Measurements from ENCODE around the gene SNED1. TPM values are rescaled to one million over a fixed set of nuclear protein-coding genes. Genes with fewer than 3 reads are reported as not detected.

SNED1 gene
- total RNA-seq, 1 donor from 2014 or later = 0.11 TPM

- Mint-ChIP-seq H3K4me1 (no peaks in the 10 kb centered on the region), H3K36me3 (peaks cover 10% of the 10 kb centered on the region), H3K9me3 (no peaks in the 10 kb centered on the region), H3K4me3 (no peak overlapping the region), H3K27me3 (ENCODE audit: insufficient read depth, low read depth) (no peaks in the 10 kb centered on the region), H3K27ac (no peak overlapping the region)
- TF ChIP-seq CTCF (IDR thresholded peaks at IDR 0.05) = no peak
- TF ChIP-seq EZH2 (IDR thresholded peaks at IDR 0.05) = no peak
- no peak for TF ChIP-seq EZH2phosphoT487 (IDR thresholded peaks at IDR 0.05)
- Histone ChIP-seq H3K4me2 (no peak overlapping the region), H3F3A (ENCODE audit: low read depth) (peaks cover 4% of the 10 kb centered on the region), H3K9ac (no peak overlapping the region), H3K27me3 (no peaks in the 10 kb centered on the region), H3K36me3 (peaks cover 4% of the 10 kb centered on the region), H3K4me1 (no peaks in the 10 kb centered on the region), H4K20me1 (ENCODE audit: low read depth) (peaks cover 15% of the 10 kb centered on the region), H2AFZ (replicated peaks) (no peak overlapping the region), H3K9me3 (ENCODE audit: low read depth) (no peaks in the 10 kb centered on the region), H3K4me3 (no peak overlapping the region), H3K79me2 (ENCODE audit: low read depth) (peaks cover 24% of the 10 kb centered on the region), H3K27ac (no peak overlapping the region)
- no peak for DNase-seq (ENCODE audit: low spot score)
Observed at GRCh38 chr2:241094924-241095420, 96.6 kb downstream of the SNED1 start.

GRCh38 chr2:241095594-241096290 is 97.3 kb downstream of the SNED1 start:
- Mint-ChIP-seq H3K36me3 (peaks cover 10% of the 10 kb centered on the region), H3K27me3 (ENCODE audit: insufficient read depth, low read depth) (no peaks in the 10 kb centered on the region), H3K4me3 (no peak overlapping the region), H3K27ac (no peak overlapping the region), H3K4me1 (no peaks in the 10 kb centered on the region), H3K9me3 (no peaks in the 10 kb centered on the region)
- H3K4me2 ChIP-seq = no peak overlapping the region
- peaks cover 4% of the 10 kb centered on the region for H3K36me3 ChIP-seq
- no peaks in the 10 kb centered on the region for H3K4me1 ChIP-seq
- H3K9me3 ChIP-seq (ENCODE audit: low read depth) = no peaks in the 10 kb centered on the region
- no peak overlapping the region for H3K27ac ChIP-seq
- H4K20me1 ChIP-seq (ENCODE audit: low read depth) = peaks cover 17% of the 10 kb centered on the region
- TF ChIP-seq EZH2phosphoT487 (IDR thresholded peaks at IDR 0.05) = no peak
- DNase-seq (ENCODE audit: low spot score) = no peak
- H3K4me3 ChIP-seq = no peak overlapping the region
- peaks cover 4% of the 10 kb centered on the region for H3F3A ChIP-seq (ENCODE audit: low read depth)
- H3K79me2 ChIP-seq (ENCODE audit: low read depth) = peaks cover 31% of the 10 kb centered on the region
- no peak overlapping the region for H3K9ac ChIP-seq
- no peaks in the 10 kb centered on the region for H3K27me3 ChIP-seq
- no peak overlapping the region for H2AFZ ChIP-seq (replicated peaks)

GRCh38 chr2:241096979-241097378 is 98.6 kb downstream of the SNED1 start:
- DNase-seq (ENCODE audit: low spot score) = no peak
- Histone ChIP-seq H3K36me3 (peaks cover 4% of the 10 kb centered on the region), H3K4me2 (no peak overlapping the region), H3K4me3 (no peak overlapping the region), H3K9me3 (ENCODE audit: low read depth) (no peaks in the 10 kb centered on the region), H3K27me3 (no peaks in the 10 kb centered on the region), H3K79me2 (ENCODE audit: low read depth) (peaks cover 44% of the 10 kb centered on the region), H3K4me1 (peaks cover 6% of the 10 kb centered on the region), H3K9ac (no peak overlapping the region), H4K20me1 (ENCODE audit: low read depth) (peaks cover 25% of the 10 kb centered on the region), H2AFZ (replicated peaks) (no peak overlapping the region), H3F3A (ENCODE audit: low read depth) (peaks cover 4% of the 10 kb centered on the region), H3K27ac (no peak overlapping the region)
- no peak overlapping the region for H3K27ac Mint-ChIP-seq
- H3K4me1 Mint-ChIP-seq = peaks cover 5% of the 10 kb centered on the region
- TF ChIP-seq CTCF (IDR thresholded peaks at IDR 0.05) (no peak), EZH2phosphoT487 (IDR thresholded peaks at IDR 0.05) (no peak), EZH2 (IDR thresholded peaks at IDR 0.05) (no peak)
- no peaks in the 10 kb centered on the region for H3K27me3 Mint-ChIP-seq (ENCODE audit: insufficient read depth, low read depth)
- no peaks in the 10 kb centered on the region for H3K9me3 Mint-ChIP-seq
- H3K4me3 Mint-ChIP-seq = no peak overlapping the region
- peaks cover 10% of the 10 kb centered on the region for H3K36me3 Mint-ChIP-seq

- H3F3A ChIP-seq (ENCODE audit: low read depth) = peaks cover 19% of the 10 kb centered on the region
- H3K27ac Mint-ChIP-seq = no peak overlapping the region
- TF ChIP-seq EZH2phosphoT487 (IDR thresholded peaks at IDR 0.05) (no peak), CTCF (IDR thresholded peaks at IDR 0.05) (no peak), EZH2 (IDR thresholded peaks at IDR 0.05) (no peak)
- H3K9me3 ChIP-seq (ENCODE audit: low read depth) = no peaks in the 10 kb centered on the region
- no peaks in the 10 kb centered on the region for H3K9me3 Mint-ChIP-seq
- H3K27me3 Mint-ChIP-seq (ENCODE audit: insufficient read depth, low read depth) = no peaks in the 10 kb centered on the region
- no peaks in the 10 kb centered on the region for H3K27me3 ChIP-seq
- H3K27ac ChIP-seq = no peak overlapping the region
- no peak overlapping the region for H2AFZ ChIP-seq (replicated peaks)
- peaks cover 15% of the 10 kb centered on the region for H3K4me1 ChIP-seq
- H3K36me3 ChIP-seq = peaks cover 4% of the 10 kb centered on the region
- peaks cover 10% of the 10 kb centered on the region for H3K36me3 Mint-ChIP-seq
- no peak overlapping the region for H3K4me3 ChIP-seq
- peaks cover 11% of the 10 kb centered on the region for H3K4me1 Mint-ChIP-seq
- H3K79me2 ChIP-seq (ENCODE audit: low read depth) = peaks cover 44% of the 10 kb centered on the region
- H3K9ac ChIP-seq = no peak overlapping the region
- no peak overlapping the region for H3K4me3 Mint-ChIP-seq
- no peak overlapping the region for H3K4me2 ChIP-seq
- DNase-seq (ENCODE audit: low spot score) = no peak
- H4K20me1 ChIP-seq (ENCODE audit: low read depth) = peaks cover 23% of the 10 kb centered on the region
Observed at GRCh38 chr2:241099246-241099645, 100.8 kb downstream of the SNED1 start.
